Glutamatergic neuron (in vitro differentiated cells): ENCODE data around the gene TMEM213. TPM values are rescaled to one million over a fixed set of nuclear protein-coding genes. Genes with fewer than 3 reads are reported as not detected.

Experiments
- DNase-seq: peaks from one replicate; pipeline ENCODE4 v3.0.0; 2022
- H3K27ac Mint-ChIP-seq: one replicate; pipeline ENCODE4 v1.8.0; 2020; ENCODE audit warnings: mild to moderate bottlenecking, mixed read lengths, inconsistent platforms; ENCODE audit not compliant: unreplicated experiment
- H3K27me3 Mint-ChIP-seq: one replicate; pipeline ENCODE4 v1.8.0; 2020; ENCODE audit warnings: mild to moderate bottlenecking, moderate library complexity, mixed read lengths, inconsistent platforms; ENCODE audit not compliant: unreplicated experiment
- H3K36me3 Mint-ChIP-seq: one replicate; pipeline ENCODE4 v1.8.0; 2020; ENCODE audit warnings: mild to moderate bottlenecking, mixed read lengths, inconsistent platforms; ENCODE audit not compliant: unreplicated experiment
- H3K4me1 Mint-ChIP-seq: one replicate; pipeline ENCODE4 v1.8.0; 2020; ENCODE audit warnings: mild to moderate bottlenecking, low read depth, mixed read lengths, inconsistent platforms; ENCODE audit not compliant: unreplicated experiment
- H3K4me3 Mint-ChIP-seq: one replicate; pipeline ENCODE4 v1.8.0; 2020; ENCODE audit warnings: mild to moderate bottlenecking, mixed read lengths, inconsistent platforms; ENCODE audit not compliant: unreplicated experiment
- H3K9me3 Mint-ChIP-seq: one replicate; pipeline ENCODE4 v1.8.0; 2020; ENCODE audit warnings: mild to moderate bottlenecking, moderate library complexity, mixed read lengths, inconsistent platforms; ENCODE audit not compliant: unreplicated experiment
- total RNA-seq: library from RNA; stranded (reverse); fragmentation: NEBNext Ultra II Directional; extraction: Animal tissue kit (Norgen Biotek cat#: 25700); gene quantifications from one replicate; pipeline ENCODE4 v1.2.1, GENCODE V29; 2021; ENCODE audit not compliant: unreplicated experiment
- TF ChIP-seq, protein P1 (sequence below): fragments of 200-600 bp; sonication (generic); IDR thresholded peaks from one replicate; pipeline ENCODE4 v1.5.0; 2021; ENCODE audit not compliant: partially characterized antibody, unreplicated experiment

The TMEM213 gene
- total RNA-seq, 1 donor from 2014 or later, result not detected

DNA sequence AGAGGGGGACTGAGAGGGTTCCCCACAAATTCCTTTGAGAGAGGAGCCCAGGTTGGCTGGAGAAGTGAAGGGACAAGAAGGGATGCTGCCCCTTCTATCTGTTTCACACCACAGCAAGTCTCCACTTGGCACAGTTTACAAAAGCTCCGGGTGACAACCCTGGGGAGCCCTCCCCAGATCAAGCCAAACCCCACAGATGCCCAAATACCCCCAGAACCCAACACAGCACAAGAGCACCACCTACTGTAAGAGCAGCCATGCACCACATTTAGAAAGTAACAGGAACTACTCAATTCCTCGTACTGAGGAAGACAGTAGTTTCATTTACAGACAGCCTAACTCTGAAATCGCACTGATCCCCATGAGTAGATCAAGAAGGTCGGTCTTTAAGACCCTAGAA, 68.0 kb downstream of the TMEM213 start:
- no peaks in the 10 kb centered on the region for H3K4me1 Mint-ChIP-seq
- H3K36me3 Mint-ChIP-seq, result peaks cover 5% of the 10 kb centered on the region
- H3K27ac Mint-ChIP-seq, result no peak overlapping the region
- H3K27me3 Mint-ChIP-seq, result peaks cover 4% of the 10 kb centered on the region
- no peak for DNase-seq
- H3K9me3 Mint-ChIP-seq, result peaks cover 1% of the 10 kb centered on the region
- TF ChIP-seq, protein P1, sequence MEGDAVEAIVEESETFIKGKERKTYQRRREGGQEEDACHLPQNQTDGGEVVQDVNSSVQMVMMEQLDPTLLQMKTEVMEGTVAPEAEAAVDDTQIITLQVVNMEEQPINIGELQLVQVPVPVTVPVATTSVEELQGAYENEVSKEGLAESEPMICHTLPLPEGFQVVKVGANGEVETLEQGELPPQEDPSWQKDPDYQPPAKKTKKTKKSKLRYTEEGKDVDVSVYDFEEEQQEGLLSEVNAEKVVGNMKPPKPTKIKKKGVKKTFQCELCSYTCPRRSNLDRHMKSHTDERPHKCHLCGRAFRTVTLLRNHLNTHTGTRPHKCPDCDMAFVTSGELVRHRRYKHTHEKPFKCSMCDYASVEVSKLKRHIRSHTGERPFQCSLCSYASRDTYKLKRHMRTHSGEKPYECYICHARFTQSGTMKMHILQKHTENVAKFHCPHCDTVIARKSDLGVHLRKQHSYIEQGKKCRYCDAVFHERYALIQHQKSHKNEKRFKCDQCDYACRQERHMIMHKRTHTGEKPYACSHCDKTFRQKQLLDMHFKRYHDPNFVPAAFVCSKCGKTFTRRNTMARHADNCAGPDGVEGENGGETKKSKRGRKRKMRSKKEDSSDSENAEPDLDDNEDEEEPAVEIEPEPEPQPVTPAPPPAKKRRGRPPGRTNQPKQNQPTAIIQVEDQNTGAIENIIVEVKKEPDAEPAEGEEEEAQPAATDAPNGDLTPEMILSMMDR, result no peak
- H3K4me3 Mint-ChIP-seq, result no peak overlapping the region

DNA sequence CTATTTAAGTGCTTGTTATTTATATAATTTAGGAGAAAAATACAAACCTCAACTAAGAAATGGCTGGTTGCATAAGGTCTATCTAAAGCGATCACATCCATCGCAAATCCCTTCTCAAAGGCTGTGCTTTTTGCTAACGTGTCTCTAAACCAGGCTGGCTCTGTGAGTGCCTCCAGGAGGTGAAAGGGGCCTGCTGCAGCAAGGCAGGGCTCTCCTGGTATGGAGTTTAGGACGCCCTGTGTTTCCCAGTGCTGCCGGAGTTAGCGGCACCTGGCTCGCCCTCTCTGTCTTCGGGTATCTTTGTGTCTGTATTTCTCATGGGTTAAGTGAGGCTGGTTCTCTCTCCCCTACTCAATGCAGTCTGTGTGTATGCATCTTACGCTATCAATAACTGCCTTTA, 68.6 kb downstream of the TMEM213 start:
- TF ChIP-seq, protein P1, result no peak
- Mint-ChIP-seq H3K27me3 (peaks cover 6% of the 10 kb centered on the region), H3K27ac (no peak overlapping the region), H3K4me1 (no peaks in the 10 kb centered on the region), H3K4me3 (no peak overlapping the region), H3K9me3 (peaks cover 1% of the 10 kb centered on the region), H3K36me3 (peaks cover 5% of the 10 kb centered on the region)
- no peak for DNase-seq

DNA sequence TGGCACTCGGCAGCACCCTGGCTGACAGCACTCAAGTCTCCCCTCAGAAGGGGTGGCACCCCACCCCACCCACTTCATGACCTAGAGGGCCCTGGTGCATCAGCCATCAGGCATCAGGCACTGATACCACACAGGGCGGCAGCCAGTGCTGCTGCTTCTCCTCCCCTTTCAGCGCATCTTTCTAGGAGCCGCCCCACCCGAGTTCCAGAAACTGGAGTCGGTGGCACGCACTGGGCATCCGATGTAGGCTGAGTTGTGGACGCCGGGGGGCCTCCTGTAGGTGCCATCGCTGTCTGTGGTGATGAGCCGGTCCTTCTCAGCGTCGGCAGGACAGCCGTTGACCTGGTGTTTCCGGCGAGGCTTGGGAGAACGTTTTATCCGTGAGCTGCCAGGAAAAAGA, 70.0 kb downstream of the TMEM213 start:
- Mint-ChIP-seq H3K4me3 (no peak overlapping the region), H3K9me3 (peaks cover 1% of the 10 kb centered on the region), H3K27me3 (peaks cover 6% of the 10 kb centered on the region), H3K4me1 (no peaks in the 10 kb centered on the region), H3K27ac (no peak overlapping the region), H3K36me3 (peaks cover 5% of the 10 kb centered on the region)
- no peak for DNase-seq
- TF ChIP-seq, protein P1, result no peak

GRCh38 chr7:138868711-138869110, 70.9 kb downstream of the TMEM213 start:
- TF ChIP-seq, protein P1, result no peak
- H3K4me3 Mint-ChIP-seq, result no peak overlapping the region
- no peak overlapping the region for H3K27ac Mint-ChIP-seq

GRCh38 chr7:138869353-138869752, 71.6 kb downstream of the TMEM213 start:
- H3K9me3 Mint-ChIP-seq, result peaks cover 1% of the 10 kb centered on the region
- TF ChIP-seq, protein P1, result no peak
- DNase-seq, result no peak
- peaks cover 6% of the 10 kb centered on the region for H3K27me3 Mint-ChIP-seq
- no peak overlapping the region for H3K4me3 Mint-ChIP-seq
- no peaks in the 10 kb centered on the region for H3K4me1 Mint-ChIP-seq
- no peak overlapping the region for H3K27ac Mint-ChIP-seq
- peaks cover under 1% of the 10 kb centered on the region for H3K36me3 Mint-ChIP-seq

More at GRCh38 chr7:138868711-138869110, 70.9 kb downstream of the TMEM213 start:
- DNase-seq, result no peak
- no peaks in the 10 kb centered on the region for H3K4me1 Mint-ChIP-seq
- peaks cover 5% of the 10 kb centered on the region for H3K36me3 Mint-ChIP-seq
- peaks cover 6% of the 10 kb centered on the region for H3K27me3 Mint-ChIP-seq
- peaks cover 1% of the 10 kb centered on the region for H3K9me3 Mint-ChIP-seq
